ENCODE measurements around the gene NT5DC3.

GRCh38 chr12:103778781-103779180, 62.3 kb downstream of the NT5DC3 start:
- no peak for TF ChIP-seq EZH2 (IDR thresholded peaks at IDR 0.05; ENCODE audit: borderline replicate concordance, low read length)
- no peak for TF ChIP-seq CTCF (IDR thresholded peaks at IDR 0.05; ENCODE audit: low read length)

All from OCI-LY1 (cell line).